ENCODE results near the gene LY6G6D.

DNA sequence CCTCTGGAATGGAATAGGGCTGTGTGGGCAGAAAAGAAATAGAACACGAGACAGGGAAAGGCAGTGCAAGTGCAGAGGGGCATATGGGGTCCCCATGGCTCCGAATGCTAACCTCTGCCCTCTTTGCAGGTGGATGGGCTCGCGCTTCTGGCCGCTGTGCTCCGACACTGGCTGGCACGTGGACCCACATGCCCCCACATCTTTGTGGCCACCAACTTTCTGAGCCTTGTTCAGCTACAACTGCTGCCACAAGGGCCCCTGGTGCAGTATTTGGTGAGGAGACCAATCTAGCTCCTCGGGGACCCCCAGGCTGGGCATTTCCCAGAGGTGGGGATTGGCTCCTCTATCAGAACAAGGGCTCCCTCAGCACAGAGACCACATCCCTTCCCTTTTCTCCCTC, 46.2 kb downstream of the LY6G6D start:
- TF ChIP-seq POLR2A (IDR thresholded peaks at IDR 0.05; ENCODE audit: low read depth, low read length) (no peak), PAX5 (IDR thresholded peaks at IDR 0.05; ENCODE audit: insufficient read depth, low read length, severe bottlenecking) (no peak)
